Measurements from ENCODE around the gene DNAH9. TPM values are rescaled to one million over a fixed set of nuclear protein-coding genes. Genes with fewer than 3 reads are reported as not detected.

DNAH9 gene
- total RNA-seq, 1 experiment from 2014 or later = 0.22 TPM

GRCh38 chr17:11738151-11738550 is 139.9 kb downstream of the DNAH9 start:
- no peaks in the 10 kb centered on the region for H3K9me3 ChIP-seq (ENCODE audit: control insufficient read depth, low read depth, low read length)
- no peak overlapping the region for H3K27ac ChIP-seq (ENCODE audit: insufficient read length, low read depth, low read length)
- H4K5ac ChIP-seq (ENCODE audit: insufficient read length, low read depth, low read length) = no peak overlapping the region
- no peak overlapping the region for H3K23ac ChIP-seq (ENCODE audit: insufficient read length, low read depth, low read length)
- TF ChIP-seq CTCF (conservative IDR thresholded peaks at IDR 0.05) = no peak
- H4K91ac ChIP-seq (ENCODE audit: insufficient read length, low read depth, low read length) = no peak overlapping the region
- no peak overlapping the region for H3K9ac ChIP-seq (ENCODE audit: extremely low read depth, insufficient read length, low read length)
- no peak overlapping the region for H3K14ac ChIP-seq (ENCODE audit: insufficient read depth, low read length)
- Mint-ChIP-seq H3K4me3 (no peak overlapping the region), H3K9me3 (no peaks in the 10 kb centered on the region; a peak in 1 of 5 replicates), H3K27ac (no peak overlapping the region), H3K27me3 (ENCODE audit: low read depth) (no peaks in the 10 kb centered on the region), H3K36me3 (ENCODE audit: insufficient read depth in 1 of 3, low read depth in 3 of 3) (no peaks in the 10 kb centered on the region), H3K4me1 (peaks cover 2 to 3% of the 10 kb centered on the region in 2 experiments; a peak in 1 of 4 replicates)
- no peaks in the 10 kb centered on the region for H3K79me2 ChIP-seq (ENCODE audit: insufficient read depth, low read length)
- H2AK5ac ChIP-seq (ENCODE audit: insufficient read length, low read length) = no peak overlapping the region
- H3K79me1 ChIP-seq (ENCODE audit: insufficient read depth, low read depth, low read length, poor library complexity, severe bottlenecking) = no peaks in the 10 kb centered on the region
- H3K4me1 ChIP-seq (ENCODE audit: insufficient read depth, low read length) = no peaks in the 10 kb centered on the region
- no peak overlapping the region for H4K8ac ChIP-seq (replicated peaks; ENCODE audit: insufficient read length, low read depth, low read length)
- no peak overlapping the region for H3K56ac ChIP-seq (ENCODE audit: insufficient read length, low read depth, low read length)
- no peak overlapping the region for H3T11ph ChIP-seq (ENCODE audit: low read length)
- no CpG with 5 or more reads among the region's 6 CpGs for WGBS (ENCODE audit: extremely low coverage, insufficient read length, low lambda C conversion rate)
- no peak overlapping the region for H3K18ac ChIP-seq (ENCODE audit: insufficient read length, low read depth, low read length)
- no peak overlapping the region for H2BK20ac ChIP-seq (ENCODE audit: low read depth, low read length, poor library complexity, severe bottlenecking)
- no peak overlapping the region for H2BK15ac ChIP-seq (ENCODE audit: low read depth, low read length)
- H3K4ac ChIP-seq (ENCODE audit: low read depth, low read length) = no peak overlapping the region
- H2BK120ac ChIP-seq (ENCODE audit: low read depth, low read length, poor library complexity, severe bottlenecking) = no peak overlapping the region
- no peaks in the 10 kb centered on the region for H3K23me2 ChIP-seq (ENCODE audit: insufficient read length, low read depth, low read length, poor library complexity, severe bottlenecking)
- no peak overlapping the region for H2AFZ ChIP-seq (ENCODE audit: low read length)
- H4K20me1 ChIP-seq (ENCODE audit: control insufficient read depth, insufficient read depth, insufficient read length) = no peaks in the 10 kb centered on the region
- no peak for DNase-seq
- H2BK12ac ChIP-seq (ENCODE audit: insufficient read length, low read depth, low read length) = no peak overlapping the region
- no peak overlapping the region for H2BK5ac ChIP-seq (ENCODE audit: insufficient read length, low read length)
- no peak overlapping the region for H3K4me2 ChIP-seq (ENCODE audit: insufficient read depth, insufficient read length, low read length)
- no peaks in the 10 kb centered on the region for H3K27me3 ChIP-seq (ENCODE audit: insufficient read depth, low read length)
